IPS-11a (cell line): ENCODE measurements around the gene S100A12.

ENCODE experiments used
- H3K4me3 ChIP-seq: one replicate; pipeline ENCODE4 v1.5.1; 2013; ENCODE audit warnings: low read depth, low read length, control low read depth

S100A12 gene

GRCh38 chr1:153397051-153397923, 21.9 kb upstream of the S100A12 start:
- no peak overlapping the region for H3K4me3 ChIP-seq

- H3K4me3 ChIP-seq, result no peak overlapping the region
These were observed 21.0 kb upstream of the S100A12 start for GRCh38 chr1:153396461-153396860.

- no peak overlapping the region for H3K4me3 ChIP-seq
These were observed 20.4 kb upstream of the S100A12 start for GRCh38 chr1:153395776-153396175.

- no peak overlapping the region for H3K4me3 ChIP-seq
These were observed 19.8 kb upstream of the S100A12 start for GRCh38 chr1:153395136-153395685.

GRCh38 chr1:153394391-153394790, 19.0 kb upstream of the S100A12 start:
- no peak overlapping the region for H3K4me3 ChIP-seq

GRCh38 chr1:153393926-153394325, 18.5 kb upstream of the S100A12 start:
- no peak overlapping the region for H3K4me3 ChIP-seq

GRCh38 chr1:153392822-153393221, 17.4 kb upstream of the S100A12 start:
- no peak overlapping the region for H3K4me3 ChIP-seq

- H3K4me3 ChIP-seq, result no peak overlapping the region
These were observed 16.8 kb upstream of the S100A12 start for GRCh38 chr1:153392258-153392657.

- no peak within 1 kb of the TSS for H3K4me3 ChIP-seq
These were observed 15.7 kb upstream of the S100A12 start, which contains the start of gene S100A8 for GRCh38 chr1:153390938-153391710. TSS of gene S100A8 (minus strand) at chr1:153391073. CDS start at chr1:153390535, 538 bp downstream.

- H3K4me3 ChIP-seq, result no peak overlapping the region
These were observed 14.8 kb upstream of the S100A12 start for GRCh38 chr1:153389973-153390879.

- H3K4me3 ChIP-seq, result no peak overlapping the region
These were observed 14.0 kb upstream of the S100A12 start for GRCh38 chr1:153389401-153389800.

GRCh38 chr1:153387785-153388184, 12.4 kb upstream of the S100A12 start:
- H3K4me3 ChIP-seq, result no peak overlapping the region

GRCh38 chr1:153387001-153387400, 11.6 kb upstream of the S100A12 start:
- H3K4me3 ChIP-seq, result no peak overlapping the region

GRCh38 chr1:153386500-153386901, 11.1 kb upstream of the S100A12 start:
- H3K4me3 ChIP-seq, result no peak overlapping the region

GRCh38 chr1:153384958-153385580, 9.6 kb upstream of the S100A12 start:
- H3K4me3 ChIP-seq, result no peak overlapping the region

- no peak overlapping the region for H3K4me3 ChIP-seq
These were observed 5.3 kb upstream of the S100A12 start for GRCh38 chr1:153380711-153381110.

GRCh38 chr1:153379591-153379990, 4.2 kb upstream of the S100A12 start:
- H3K4me3 ChIP-seq, result no peak overlapping the region

- H3K4me3 ChIP-seq, result no peak overlapping the region
These were observed 1.4 kb downstream of the S100A12 start for GRCh38 chr1:153374071-153374470.

GRCh38 chr1:153372571-153372970, 2.9 kb downstream of the S100A12 start:
- H3K4me3 ChIP-seq, result no peak overlapping the region

- H3K4me3 ChIP-seq, result no peak overlapping the region
These were observed 4.2 kb downstream of the S100A12 start for GRCh38 chr1:153371231-153371630.
